WTC11 (cell line): ENCODE results near the gene PCK2.

Experiments used
- E2F4 ChIP-seq: sonication (generic); formaldehyde crosslinking; IDR thresholded peaks from 2 replicates; pipeline ENCODE4 v1.8.1; 2022; ENCODE audit warnings: low read depth, mild to moderate bottlenecking, moderate library complexity, missing genetic modification reagents, borderline replicate concordance
- ELF4 ChIP-seq: sonication (generic); formaldehyde crosslinking; IDR thresholded peaks from 2 replicates; pipeline ENCODE4 v1.8.1; 2022; ENCODE audit warnings: low read depth, mild to moderate bottlenecking, moderate library complexity, missing genetic modification reagents
- FOXJ3 ChIP-seq: sonication (generic); formaldehyde crosslinking; IDR thresholded peaks from 2 replicates; pipeline ENCODE4 v1.9.0; 2021; ENCODE audit warnings: missing genetic modification reagents, mild to moderate bottlenecking, borderline replicate concordance
- GABPB1 ChIP-seq: sonication (generic); formaldehyde crosslinking; IDR thresholded peaks from 2 replicates; pipeline ENCODE4 v1.8.1; 2023; ENCODE audit warnings: mild to moderate bottlenecking, missing genetic modification reagents
- SMAD3 ChIP-seq: sonication (generic); formaldehyde crosslinking; IDR thresholded peaks from 2 replicates; pipeline ENCODE4 v1.8.0; 2022; ENCODE audit warnings: missing genetic modification reagents, mild to moderate bottlenecking, borderline replicate concordance
- SP1 ChIP-seq: sonication (generic); formaldehyde crosslinking; conservative IDR thresholded peaks from 2 replicates; pipeline ENCODE4 v1.8.1; 2022; ENCODE audit warnings: missing genetic modification reagents
- STAT6 ChIP-seq: sonication (generic); formaldehyde crosslinking; conservative IDR thresholded peaks from 2 replicates; pipeline ENCODE4 v1.8.1; 2023; ENCODE audit warnings: mild to moderate bottlenecking, low read depth, missing genetic modification reagents, moderate library complexity
- TCF7 ChIP-seq: sonication (generic); formaldehyde crosslinking; IDR thresholded peaks from 2 replicates; pipeline ENCODE4 v1.8.0; 2022; ENCODE audit warnings: mild to moderate bottlenecking, low read depth, missing genetic modification reagents, moderate library complexity
- ZNF423 ChIP-seq: fragments of 250-450 bp; sonication (Bioruptor Pico); IDR thresholded peaks from 2 replicates; pipeline ENCODE4 v2.1.2; 2022; ENCODE audit warnings: mild to moderate bottlenecking, moderate library complexity
- ZNF671 ChIP-seq: fragments of 250-450 bp; sonication (Bioruptor Pico); IDR thresholded peaks from 2 replicates; pipeline ENCODE4 v1.8.0; 2021; ENCODE audit warnings: mild to moderate bottlenecking
- TF ChIP-seq, protein P1 (sequence below): fragments of 200-600 bp; IDR thresholded peaks from 2 replicates; pipeline ENCODE4 v1.8.0; 2022; ENCODE audit warnings: antibody characterized with exemption
- TF ChIP-seq, protein P2 (sequence below): sonication (generic); formaldehyde crosslinking; IDR thresholded peaks from 2 replicates; pipeline ENCODE4 v1.8.1; 2022; ENCODE audit warnings: low read depth, missing genetic modification reagents, borderline replicate concordance
- TF ChIP-seq, protein P3 (sequence below): sonication (generic); formaldehyde crosslinking; IDR thresholded peaks from 2 replicates; pipeline ENCODE4 v1.8.1; 2023; ENCODE audit warnings: mild to moderate bottlenecking, missing genetic modification reagents
- TF ChIP-seq, protein P4 (sequence below): sonication (generic); formaldehyde crosslinking; IDR thresholded peaks from 2 replicates; pipeline ENCODE4 v1.8.0; 2022; ENCODE audit warnings: mild to moderate bottlenecking, missing genetic modification reagents

- TF ChIP-seq, protein P1, sequence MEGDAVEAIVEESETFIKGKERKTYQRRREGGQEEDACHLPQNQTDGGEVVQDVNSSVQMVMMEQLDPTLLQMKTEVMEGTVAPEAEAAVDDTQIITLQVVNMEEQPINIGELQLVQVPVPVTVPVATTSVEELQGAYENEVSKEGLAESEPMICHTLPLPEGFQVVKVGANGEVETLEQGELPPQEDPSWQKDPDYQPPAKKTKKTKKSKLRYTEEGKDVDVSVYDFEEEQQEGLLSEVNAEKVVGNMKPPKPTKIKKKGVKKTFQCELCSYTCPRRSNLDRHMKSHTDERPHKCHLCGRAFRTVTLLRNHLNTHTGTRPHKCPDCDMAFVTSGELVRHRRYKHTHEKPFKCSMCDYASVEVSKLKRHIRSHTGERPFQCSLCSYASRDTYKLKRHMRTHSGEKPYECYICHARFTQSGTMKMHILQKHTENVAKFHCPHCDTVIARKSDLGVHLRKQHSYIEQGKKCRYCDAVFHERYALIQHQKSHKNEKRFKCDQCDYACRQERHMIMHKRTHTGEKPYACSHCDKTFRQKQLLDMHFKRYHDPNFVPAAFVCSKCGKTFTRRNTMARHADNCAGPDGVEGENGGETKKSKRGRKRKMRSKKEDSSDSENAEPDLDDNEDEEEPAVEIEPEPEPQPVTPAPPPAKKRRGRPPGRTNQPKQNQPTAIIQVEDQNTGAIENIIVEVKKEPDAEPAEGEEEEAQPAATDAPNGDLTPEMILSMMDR: no peak
- TF ChIP-seq, protein P2, sequence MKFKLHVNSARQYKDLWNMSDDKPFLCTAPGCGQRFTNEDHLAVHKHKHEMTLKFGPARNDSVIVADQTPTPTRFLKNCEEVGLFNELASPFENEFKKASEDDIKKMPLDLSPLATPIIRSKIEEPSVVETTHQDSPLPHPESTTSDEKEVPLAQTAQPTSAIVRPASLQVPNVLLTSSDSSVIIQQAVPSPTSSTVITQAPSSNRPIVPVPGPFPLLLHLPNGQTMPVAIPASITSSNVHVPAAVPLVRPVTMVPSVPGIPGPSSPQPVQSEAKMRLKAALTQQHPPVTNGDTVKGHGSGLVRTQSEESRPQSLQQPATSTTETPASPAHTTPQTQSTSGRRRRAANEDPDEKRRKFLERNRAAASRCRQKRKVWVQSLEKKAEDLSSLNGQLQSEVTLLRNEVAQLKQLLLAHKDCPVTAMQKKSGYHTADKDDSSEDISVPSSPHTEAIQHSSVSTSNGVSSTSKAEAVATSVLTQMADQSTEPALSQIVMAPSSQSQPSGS (CRISPR knock-in tag): no peak
- TF ChIP-seq, protein P3, sequence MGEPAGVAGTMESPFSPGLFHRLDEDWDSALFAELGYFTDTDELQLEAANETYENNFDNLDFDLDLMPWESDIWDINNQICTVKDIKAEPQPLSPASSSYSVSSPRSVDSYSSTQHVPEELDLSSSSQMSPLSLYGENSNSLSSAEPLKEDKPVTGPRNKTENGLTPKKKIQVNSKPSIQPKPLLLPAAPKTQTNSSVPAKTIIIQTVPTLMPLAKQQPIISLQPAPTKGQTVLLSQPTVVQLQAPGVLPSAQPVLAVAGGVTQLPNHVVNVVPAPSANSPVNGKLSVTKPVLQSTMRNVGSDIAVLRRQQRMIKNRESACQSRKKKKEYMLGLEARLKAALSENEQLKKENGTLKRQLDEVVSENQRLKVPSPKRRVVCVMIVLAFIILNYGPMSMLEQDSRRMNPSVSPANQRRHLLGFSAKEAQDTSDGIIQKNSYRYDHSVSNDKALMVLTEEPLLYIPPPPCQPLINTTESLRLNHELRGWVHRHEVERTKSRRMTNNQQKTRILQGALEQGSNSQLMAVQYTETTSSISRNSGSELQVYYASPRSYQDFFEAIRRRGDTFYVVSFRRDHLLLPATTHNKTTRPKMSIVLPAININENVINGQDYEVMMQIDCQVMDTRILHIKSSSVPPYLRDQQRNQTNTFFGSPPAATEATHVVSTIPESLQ: no peak
- TF ChIP-seq FOXJ3 (no peak), GABPB1 (CRISPR knock-in tag) (no peak), ZNF423 (CRISPR knock-in tag) (no peak), SP1 (CRISPR knock-in tag) (no peak), TCF7 (CRISPR knock-in tag) (no peak), STAT6 (CRISPR knock-in tag) (no peak), E2F4 (CRISPR knock-in tag) (no peak), ZNF671 (CRISPR knock-in tag) (no peak), ELF4 (CRISPR knock-in tag) (no peak), SMAD3 (CRISPR knock-in tag) (no peak)
- TF ChIP-seq, protein P4, sequence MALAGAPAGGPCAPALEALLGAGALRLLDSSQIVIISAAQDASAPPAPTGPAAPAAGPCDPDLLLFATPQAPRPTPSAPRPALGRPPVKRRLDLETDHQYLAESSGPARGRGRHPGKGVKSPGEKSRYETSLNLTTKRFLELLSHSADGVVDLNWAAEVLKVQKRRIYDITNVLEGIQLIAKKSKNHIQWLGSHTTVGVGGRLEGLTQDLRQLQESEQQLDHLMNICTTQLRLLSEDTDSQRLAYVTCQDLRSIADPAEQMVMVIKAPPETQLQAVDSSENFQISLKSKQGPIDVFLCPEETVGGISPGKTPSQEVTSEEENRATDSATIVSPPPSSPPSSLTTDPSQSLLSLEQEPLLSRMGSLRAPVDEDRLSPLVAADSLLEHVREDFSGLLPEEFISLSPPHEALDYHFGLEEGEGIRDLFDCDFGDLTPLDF: no peak
These were observed 8.4 kb downstream of the PCK2 start for GRCh38 chr14:24102357-24103048.
